ENCODE data around the gene ARHGAP24. TPM values are rescaled to one million over a fixed set of nuclear protein-coding genes. Genes with fewer than 3 reads are reported as not detected.

The ARHGAP24 gene
- total RNA-seq, 1 experiment from 2014 or later = 1.3 TPM

GRCh38 chr4:85862896-85863295 lies 387.9 kb downstream of the ARHGAP24 start:
- Histone ChIP-seq H3K4me3 (replicated peaks in 1 of 2; ENCODE audit: low read depth in 1 of 2, low read length in 2 of 2) (no peak overlapping the region), H3K27me3 (ENCODE audit: insufficient read depth, low read length) (no peaks in the 10 kb centered on the region), H3K9ac (ENCODE audit: low read length) (no peak overlapping the region), H3K4me2 (ENCODE audit: low read length) (no peak overlapping the region), H4K20me1 (ENCODE audit: insufficient read depth) (no peaks in the 10 kb centered on the region), H3K9me3 (ENCODE audit: control insufficient read depth in 1 of 2, insufficient read depth in 1 of 2, low read depth in 1 of 2, low read length in 2 of 2) (no peaks in the 10 kb centered on the region), H3K9me2 (ENCODE audit: insufficient read depth) (no peaks in the 10 kb centered on the region), H2AFZ (ENCODE audit: low read depth, low read length, poor library complexity, severe bottlenecking) (no peak overlapping the region), H3K36me3 (ENCODE audit: control insufficient read depth in 1 of 2, insufficient read depth in 2 of 2, low read length in 2 of 2) (no peaks in the 10 kb centered on the region), H3K79me2 (ENCODE audit: insufficient read depth, low read length) (no peaks in the 10 kb centered on the region), H3K4me1 (ENCODE audit: control insufficient read depth in 1 of 2, insufficient read depth in 2 of 2, low read length in 2 of 2) (no peaks in the 10 kb centered on the region), H3K27ac (ENCODE audit: low read depth, low read length) (no peak overlapping the region)
- ChIA-PET CTCF (no interaction called here), POLR2A (no interaction called here), RAD21 (ENCODE audit: low non-redundant PET in 1 of 2, low total read pairs in 2 of 2, uncharacterized antibody in 2 of 2, unreplicated experiment in 2 of 2) (no interaction called here)
- TF ChIP-seq RAD21 (IDR thresholded peaks at IDR 0.05; ENCODE audit: low read depth) = no peak
- no peak for TF ChIP-seq SP1 (IDR thresholded peaks at IDR 0.05; ENCODE audit: low read depth)
- TF ChIP-seq CTCF (IDR thresholded peaks at IDR 0.05 in 2 of 3, conservative IDR thresholded peaks at IDR 0.05 in 1 of 3; ENCODE audit: borderline replicate concordance in 1 of 3, insufficient read depth in 1 of 3, low read depth in 2 of 3, low read length in 2 of 3) = no peak
- no peak for TF ChIP-seq CBX3 (IDR thresholded peaks at IDR 0.05; ENCODE audit: low read depth)
- TF ChIP-seq MAX (IDR thresholded peaks at IDR 0.05) = no peak
- no peak for TF ChIP-seq SRF (IDR thresholded peaks at IDR 0.05; ENCODE audit: low read depth)
- no peak for TF ChIP-seq ATF3 (IDR thresholded peaks at IDR 0.05)
- no peak for TF ChIP-seq EGR1 (IDR thresholded peaks at IDR 0.05; ENCODE audit: low read depth)
- TF ChIP-seq ZFX (IDR thresholded peaks at IDR 0.05) = no peak
- no peak for DNase-seq (ENCODE audit: low read depth, low spot score)
- BruUV-seq (replicated peaks) = no TSS peak
- ATAC-seq = no peak
- intact Hi-C loops (cut with micrococcal nuclease) = no loop called here
